ENCODE data around the gene RSF1. TPM values are rescaled to one million over a fixed set of nuclear protein-coding genes. Genes with fewer than 3 reads are reported as not detected.
"Not testable (repeated sequence)": the region's sequence is repeated elsewhere in the genome, so short reads cannot be mapped to it uniquely, and the experiment has no call there.

The RSF1 gene
- 12.3 and 36.3 TPM in 2 replicates for total RNA-seq (2014; rRNA removed; shearing (Covaris generic))

GRCh38 chr11:77820565-77821348 lies at the start of gene RSF1, which contains the start of gene AAMDC:
TSS of gene RSF1 (minus strand) at chr11:77820722. CDS start at chr11:77820714, 8 bp downstream.
TSS of gene AAMDC (plus strand) at chr11:77821144. CDS start at chr11:77842497, 21,353 bp downstream.
- H3K4me3 ChIP-seq (ENCODE audit: insufficient read depth, low read depth, low read length): peak within 1 kb of the TSS; percentile 99

GRCh38 chr11:77868744-77869143 lies 48.2 kb upstream of the RSF1 start:
- H3K36me3 ChIP-seq (replicated peaks; ENCODE audit: control insufficient read depth, insufficient read depth, low read length): no peaks in the 10 kb centered on the region
- no peak for DNase-seq
- H3K4me3 ChIP-seq (ENCODE audit: insufficient read depth, low read depth, low read length): no peak overlapping the region

More at GRCh38 chr11:77820565-77821348, at the start of gene RSF1, which contains the start of gene AAMDC:
- Histone ChIP-seq H3K27me3 (ENCODE audit: control insufficient read depth, insufficient read depth, low read length) (no peaks in the 10 kb centered on the region; the same call in 1 of the 2 replicates), H3K36me3 (replicated peaks; ENCODE audit: control insufficient read depth, insufficient read depth, low read length) (no peaks in the 10 kb centered on the region)
- DNase-seq: peak; percentile 94

GRCh38 chr11:77866336-77866735 lies 45.8 kb upstream of the RSF1 start:
- no peak for DNase-seq
- no peaks in the 10 kb centered on the region for H3K36me3 ChIP-seq (replicated peaks; ENCODE audit: control insufficient read depth, insufficient read depth, low read length)
- H3K27me3 ChIP-seq (ENCODE audit: control insufficient read depth, insufficient read depth, low read length): no peaks in the 10 kb centered on the region
- no peak overlapping the region for H3K4me3 ChIP-seq (ENCODE audit: insufficient read depth, low read depth, low read length)

More at GRCh38 chr11:77868744-77869143, 48.2 kb upstream of the RSF1 start:
- no peaks in the 10 kb centered on the region for H3K27me3 ChIP-seq (ENCODE audit: control insufficient read depth, insufficient read depth, low read length)

- no peak overlapping the region for H3K4me3 ChIP-seq (ENCODE audit: insufficient read depth, low read depth, low read length)
- no peaks in the 10 kb centered on the region for H3K27me3 ChIP-seq (ENCODE audit: control insufficient read depth, insufficient read depth, low read length)
- no peaks in the 10 kb centered on the region for H3K36me3 ChIP-seq (replicated peaks; ENCODE audit: control insufficient read depth, insufficient read depth, low read length)
- no peak for DNase-seq
Measured at GRCh38 chr11:77865805-77866204, 45.3 kb upstream of the RSF1 start.

- H3K4me3 ChIP-seq (ENCODE audit: insufficient read depth, low read depth, low read length); H3K27me3 ChIP-seq (ENCODE audit: control insufficient read depth, insufficient read depth, low read length); H3K36me3 ChIP-seq (replicated peaks; ENCODE audit: control insufficient read depth, insufficient read depth, low read length); DNase-seq: not testable (repeated sequence)
Measured at GRCh38 chr11:77861444-77861843, 40.9 kb upstream of the RSF1 start.

- H3K36me3 ChIP-seq (replicated peaks; ENCODE audit: control insufficient read depth, insufficient read depth, low read length); DNase-seq; H3K4me3 ChIP-seq (ENCODE audit: insufficient read depth, low read depth, low read length); H3K27me3 ChIP-seq (ENCODE audit: control insufficient read depth, insufficient read depth, low read length): not testable (repeated sequence)
Measured at GRCh38 chr11:77857906-77858457, 37.5 kb upstream of the RSF1 start.

- DNase-seq: no peak
- H3K36me3 ChIP-seq (replicated peaks; ENCODE audit: control insufficient read depth, insufficient read depth, low read length): no peaks in the 10 kb centered on the region; the same call in none of the 2 replicates
- no peaks in the 10 kb centered on the region for H3K27me3 ChIP-seq (ENCODE audit: control insufficient read depth, insufficient read depth, low read length)
- H3K4me3 ChIP-seq (ENCODE audit: insufficient read depth, low read depth, low read length): no peak overlapping the region
Measured at GRCh38 chr11:77854838-77855237, 34.3 kb upstream of the RSF1 start.

GRCh38 chr11:77851503-77851902 lies 31.0 kb upstream of the RSF1 start:
- no peak for DNase-seq
- Histone ChIP-seq H3K4me3 (ENCODE audit: insufficient read depth, low read depth, low read length) (no peak overlapping the region), H3K36me3 (replicated peaks; ENCODE audit: control insufficient read depth, insufficient read depth, low read length) (no peaks in the 10 kb centered on the region; the same call in none of the 2 replicates), H3K27me3 (ENCODE audit: control insufficient read depth, insufficient read depth, low read length) (no peaks in the 10 kb centered on the region)

- H3K27me3 ChIP-seq (ENCODE audit: control insufficient read depth, insufficient read depth, low read length); H3K4me3 ChIP-seq (ENCODE audit: insufficient read depth, low read depth, low read length); DNase-seq; H3K36me3 ChIP-seq (replicated peaks; ENCODE audit: control insufficient read depth, insufficient read depth, low read length): not testable (repeated sequence)
Measured at GRCh38 chr11:77843700-77844099, 23.2 kb upstream of the RSF1 start.

GRCh38 chr11:77842441-77843121 lies 22.1 kb upstream of the RSF1 start:
- no peaks in the 10 kb centered on the region for H3K27me3 ChIP-seq (ENCODE audit: control insufficient read depth, insufficient read depth, low read length)
- no peak for DNase-seq
- no peaks in the 10 kb centered on the region; the same call in 1 of the 2 replicates for H3K36me3 ChIP-seq (replicated peaks; ENCODE audit: control insufficient read depth, insufficient read depth, low read length)
- no peak overlapping the region for H3K4me3 ChIP-seq (ENCODE audit: insufficient read depth, low read depth, low read length)

- Histone ChIP-seq H3K27me3 (ENCODE audit: control insufficient read depth, insufficient read depth, low read length) (no peaks in the 10 kb centered on the region), H3K4me3 (ENCODE audit: insufficient read depth, low read depth, low read length) (no peak overlapping the region), H3K36me3 (replicated peaks; ENCODE audit: control insufficient read depth, insufficient read depth, low read length) (no peaks in the 10 kb centered on the region)
- no peak for DNase-seq
Measured at GRCh38 chr11:77833302-77833701, 12.8 kb upstream of the RSF1 start.

- DNase-seq: no peak
- Histone ChIP-seq H3K27me3 (ENCODE audit: control insufficient read depth, insufficient read depth, low read length) (no peaks in the 10 kb centered on the region), H3K4me3 (ENCODE audit: insufficient read depth, low read depth, low read length) (no peak overlapping the region), H3K36me3 (replicated peaks; ENCODE audit: control insufficient read depth, insufficient read depth, low read length) (no peaks in the 10 kb centered on the region)
Measured at GRCh38 chr11:77828926-77829325, 8.4 kb upstream of the RSF1 start.

- Histone ChIP-seq H3K27me3 (ENCODE audit: control insufficient read depth, insufficient read depth, low read length) (no peaks in the 10 kb centered on the region; the same call in 1 of the 2 replicates), H3K36me3 (replicated peaks; ENCODE audit: control insufficient read depth, insufficient read depth, low read length) (no peaks in the 10 kb centered on the region), H3K4me3 (ENCODE audit: insufficient read depth, low read depth, low read length) (no peak overlapping the region)
- no peak for DNase-seq
Measured at GRCh38 chr11:77823775-77824174, 3.3 kb upstream of the RSF1 start.

GRCh38 chr11:77822126-77822525 lies 1.6 kb upstream of the RSF1 start:
- not testable (repeated sequence) for H3K4me3 ChIP-seq (ENCODE audit: insufficient read depth, low read depth, low read length); H3K36me3 ChIP-seq (replicated peaks; ENCODE audit: control insufficient read depth, insufficient read depth, low read length)

More at GRCh38 chr11:77822126-77822525, 1.6 kb upstream of the RSF1 start:
- not testable (repeated sequence) for H3K27me3 ChIP-seq (ENCODE audit: control insufficient read depth, insufficient read depth, low read length); DNase-seq
